Stimulated activated CD8-positive, alpha-beta memory T cell treated with anti-CD3 and anti-CD28 coated beads, Interleukin-4, amount 100 ng/mL, for 24 hours (primary cell): ENCODE measurements around the gene ING5.
A peak's percentile ranks its signal among the peaks of the same experiment; 100 is the strongest.
"Not testable (repeated sequence)": the region's sequence is repeated elsewhere in the genome, so short reads cannot be mapped to it uniquely, and the experiment has no call there.

Experiments used
- DNase-seq: peaks from one replicate; pipeline ENCODE4 v3.0.0-alpha.2; 2020; ENCODE audit warnings: low read depth

The ING5 gene

DNA sequence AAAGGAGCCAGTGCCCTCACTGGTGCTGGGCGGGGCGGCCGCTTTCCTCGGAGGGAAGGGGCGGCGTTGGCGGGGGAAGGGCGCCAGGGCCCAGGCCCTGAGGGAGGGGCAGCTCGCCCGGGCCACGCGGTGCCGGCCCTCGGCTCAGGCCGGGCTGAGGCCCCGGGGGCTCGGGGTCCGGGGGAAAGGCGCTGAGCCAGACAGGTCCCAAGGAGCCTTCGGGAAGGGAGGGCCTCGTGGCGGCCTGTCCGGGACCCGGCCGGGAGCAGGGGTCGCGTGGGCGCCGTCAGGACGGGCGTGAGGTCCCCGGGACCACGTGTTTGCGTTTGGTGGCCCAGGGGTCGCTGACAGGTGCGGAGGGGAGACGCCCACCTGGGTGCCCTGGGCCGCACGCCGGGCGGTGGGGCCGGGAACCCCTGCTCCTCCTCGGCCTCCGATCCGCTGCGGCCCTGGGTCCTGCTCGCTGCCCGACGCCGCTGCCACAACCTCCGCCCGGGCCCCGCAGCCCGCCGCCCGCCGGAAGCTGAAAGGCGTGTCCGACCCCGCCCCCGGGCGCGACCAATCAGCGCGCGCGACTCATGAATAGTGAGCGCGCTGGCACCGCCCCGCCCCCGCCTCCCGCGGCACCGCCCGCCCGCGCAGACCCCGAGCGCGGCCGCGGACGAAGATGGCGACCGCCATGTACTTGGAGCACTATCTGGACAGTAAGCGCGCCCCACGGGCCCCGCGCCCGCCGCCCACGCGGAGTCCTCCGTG is at the start of gene ING5:
Gene ING5, plus strand, starts transcription at position 641 of the 756 bp plus-strand sequence. Its CDS starts 27 bp downstream, at position 668.
- peak; percentile 94 for DNase-seq

DNA sequence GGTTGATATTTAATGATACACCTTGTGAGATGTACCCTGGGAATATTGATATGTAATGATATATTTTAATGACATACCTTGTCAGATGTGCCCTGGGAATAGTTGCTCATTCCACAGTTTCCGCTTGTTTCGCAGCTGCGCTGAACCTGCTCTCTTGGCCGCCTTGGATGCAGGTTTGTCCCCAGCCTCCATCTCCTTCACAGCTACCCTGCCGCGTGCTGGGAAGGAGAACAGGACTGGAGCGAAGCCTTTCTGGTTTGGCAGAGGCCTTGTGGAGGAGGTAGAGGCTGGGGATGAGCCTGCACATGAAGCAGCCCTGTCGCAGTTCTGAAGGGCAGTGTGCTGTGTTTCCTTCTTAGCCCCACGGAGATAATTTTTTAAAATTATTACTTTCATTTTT is 49.7 kb upstream of the ING5 start:
- DNase-seq, result no peak

GRCh38 chr2:241652722-241653121 is 49.1 kb upstream of the ING5 start:
- DNase-seq, result no peak

- no peak for DNase-seq
These were observed 48.6 kb upstream of the ING5 start for GRCh38 chr2:241653210-241653750.

DNA sequence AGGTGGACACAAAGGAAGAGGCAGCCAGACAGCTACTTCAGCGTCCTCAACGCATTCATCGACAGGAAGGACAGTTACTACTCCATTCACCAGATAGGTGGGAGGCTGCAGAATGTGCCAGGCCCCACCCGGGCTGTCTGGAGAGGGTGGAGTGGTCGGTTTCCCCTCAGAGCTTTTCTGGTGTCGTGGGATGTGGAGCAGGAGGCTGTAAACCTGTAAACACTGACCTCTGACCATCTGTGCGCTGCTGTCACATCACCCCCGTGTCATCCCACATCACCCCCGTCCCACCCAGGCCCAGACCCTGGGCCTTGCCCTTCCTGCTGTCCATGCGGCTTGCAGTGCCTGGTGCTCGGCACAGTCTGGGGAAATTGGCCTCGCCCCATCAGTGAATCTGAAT is 47.3 kb upstream of the ING5 start:
- DNase-seq, result no peak

DNA sequence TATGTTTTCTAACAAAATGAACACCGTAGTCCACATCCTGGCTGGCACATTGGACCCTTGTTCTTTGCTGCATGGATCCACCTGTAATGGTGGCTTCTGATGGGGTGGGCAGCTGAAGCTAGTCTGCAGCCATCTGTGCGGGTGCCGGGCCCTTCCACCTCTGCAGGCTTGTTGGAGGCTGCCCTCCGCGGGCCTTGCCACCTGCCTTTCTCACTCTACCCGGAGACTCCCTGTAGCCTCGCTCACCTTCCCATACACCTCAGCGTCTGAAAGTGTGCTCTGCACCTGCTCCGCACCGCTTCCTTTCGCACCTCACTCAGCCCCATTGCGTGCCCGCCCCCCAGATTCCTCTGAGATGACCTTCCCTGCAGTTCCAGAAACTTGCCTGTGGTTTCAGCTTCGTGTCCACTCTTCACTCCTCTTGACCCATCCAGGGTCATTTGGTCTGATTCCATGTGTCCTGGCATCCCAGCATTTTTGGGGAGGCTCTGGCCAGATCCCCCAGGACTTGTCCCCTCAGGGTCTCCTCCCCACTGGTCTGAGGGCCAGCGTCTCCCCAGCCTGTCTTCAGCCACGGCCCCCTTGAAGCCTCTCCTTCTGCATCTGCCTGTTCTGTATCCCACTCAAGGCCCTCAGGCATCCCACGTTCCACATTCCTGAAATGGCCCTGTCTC is 46.2 kb upstream of the ING5 start:
- no peak for DNase-seq

DNA sequence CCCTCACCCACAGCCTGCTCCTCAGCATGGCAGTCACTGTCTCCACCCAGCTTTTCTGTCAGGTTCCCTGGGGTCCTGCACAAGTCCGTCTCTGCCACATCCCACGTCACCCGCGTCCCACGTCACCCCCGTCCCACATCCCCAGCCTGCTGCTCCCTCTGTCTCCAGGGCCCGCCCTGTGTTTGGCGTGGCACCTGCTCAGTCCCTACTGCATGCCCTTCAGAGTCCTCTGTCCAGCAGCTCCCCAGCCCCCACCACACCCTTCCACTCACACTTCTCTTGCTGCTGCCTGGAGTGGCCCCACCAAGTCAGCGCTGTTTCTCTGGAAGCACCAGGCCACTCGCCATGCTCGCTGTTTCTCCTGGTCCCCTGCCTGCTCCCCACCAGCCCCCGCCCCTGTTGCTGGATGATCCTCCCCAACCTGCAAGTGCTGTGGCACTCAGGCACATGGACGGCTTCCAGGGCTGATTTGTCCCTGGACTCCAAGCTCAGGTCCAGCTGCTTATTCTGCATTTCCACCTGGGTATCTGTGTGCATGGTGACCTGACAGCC is 45.6 kb upstream of the ING5 start:
- no peak for DNase-seq

GRCh38 chr2:241657786-241658254 is 44.0 kb upstream of the ING5 start:
- no peak for DNase-seq

DNA sequence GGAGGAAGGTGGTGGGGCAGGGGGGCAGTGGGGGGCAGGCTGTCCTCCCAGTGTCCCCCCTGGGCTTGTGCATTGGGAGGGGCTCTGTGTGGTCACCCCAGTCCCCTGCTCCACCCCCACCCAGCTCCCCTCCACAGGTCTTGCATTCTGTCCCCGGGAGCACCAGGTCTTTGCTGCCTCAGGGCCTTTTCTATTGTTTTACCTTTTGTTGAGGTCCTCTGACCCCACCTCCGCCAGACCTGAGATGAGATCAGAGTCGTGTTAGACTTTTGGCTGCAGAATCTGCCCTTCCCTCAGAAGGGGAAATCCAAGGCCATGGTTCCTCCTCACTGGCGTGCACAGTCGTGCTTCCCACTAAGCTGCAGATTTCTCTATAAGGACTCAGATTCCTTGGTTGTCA is 43.5 kb upstream of the ING5 start:
- no peak for DNase-seq

GRCh38 chr2:241659150-241659739 is 42.6 kb upstream of the ING5 start:
- no peak for DNase-seq

DNA sequence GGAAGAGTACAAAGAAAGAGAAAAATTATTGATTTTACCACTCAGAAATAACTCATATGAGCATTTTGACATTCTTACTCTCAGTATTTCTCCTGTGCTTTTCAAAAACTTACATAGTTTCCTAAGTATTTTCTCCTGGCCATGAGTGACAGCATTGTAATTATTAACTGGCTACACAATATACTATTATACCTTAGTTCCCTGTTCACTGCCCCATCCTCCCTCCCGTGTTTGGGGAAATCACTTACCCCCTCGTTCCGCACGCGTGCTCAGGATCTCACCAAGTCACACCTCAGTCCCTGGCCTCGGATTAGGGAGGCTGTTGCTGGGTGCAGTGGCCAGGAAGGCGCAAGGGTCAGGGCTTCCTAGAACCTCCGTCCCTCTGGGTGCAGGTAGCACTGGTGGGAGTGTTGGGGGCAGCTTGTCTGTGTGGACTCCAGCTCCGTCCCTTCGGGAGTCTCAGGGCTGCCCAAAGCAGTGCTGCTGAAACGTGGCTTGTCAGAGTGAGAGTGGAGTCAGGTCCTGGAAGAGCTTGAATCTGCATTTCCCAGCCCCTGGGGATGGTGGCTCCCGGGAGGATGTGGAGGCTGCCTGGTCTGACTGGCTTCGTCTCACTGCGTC is 41.1 kb upstream of the ING5 start:
- DNase-seq, result no peak

DNA sequence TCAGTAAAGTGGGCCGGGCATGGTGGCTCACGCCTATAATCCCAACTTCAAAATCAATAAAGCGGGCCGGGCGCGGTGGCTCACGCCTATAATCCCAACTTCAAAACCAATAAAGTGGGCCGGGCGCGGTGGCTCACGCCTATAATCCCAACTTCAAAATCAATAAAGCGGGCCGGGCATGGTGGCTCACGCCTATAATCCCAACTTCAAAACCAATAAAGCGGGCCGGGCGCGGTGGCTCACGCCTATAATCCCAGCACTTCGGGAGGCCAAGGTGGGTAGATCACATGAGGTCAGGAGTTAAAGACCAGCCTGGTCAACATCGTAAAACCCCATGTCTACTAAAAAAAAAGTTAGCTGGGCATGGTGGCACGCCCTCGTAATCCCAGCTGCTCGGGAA is 39.1 kb upstream of the ING5 start:
- DNase-seq, result not testable (repeated sequence)

GRCh38 chr2:241665731-241666440 is 36.0 kb upstream of the ING5 start:
- no peak for DNase-seq

DNA sequence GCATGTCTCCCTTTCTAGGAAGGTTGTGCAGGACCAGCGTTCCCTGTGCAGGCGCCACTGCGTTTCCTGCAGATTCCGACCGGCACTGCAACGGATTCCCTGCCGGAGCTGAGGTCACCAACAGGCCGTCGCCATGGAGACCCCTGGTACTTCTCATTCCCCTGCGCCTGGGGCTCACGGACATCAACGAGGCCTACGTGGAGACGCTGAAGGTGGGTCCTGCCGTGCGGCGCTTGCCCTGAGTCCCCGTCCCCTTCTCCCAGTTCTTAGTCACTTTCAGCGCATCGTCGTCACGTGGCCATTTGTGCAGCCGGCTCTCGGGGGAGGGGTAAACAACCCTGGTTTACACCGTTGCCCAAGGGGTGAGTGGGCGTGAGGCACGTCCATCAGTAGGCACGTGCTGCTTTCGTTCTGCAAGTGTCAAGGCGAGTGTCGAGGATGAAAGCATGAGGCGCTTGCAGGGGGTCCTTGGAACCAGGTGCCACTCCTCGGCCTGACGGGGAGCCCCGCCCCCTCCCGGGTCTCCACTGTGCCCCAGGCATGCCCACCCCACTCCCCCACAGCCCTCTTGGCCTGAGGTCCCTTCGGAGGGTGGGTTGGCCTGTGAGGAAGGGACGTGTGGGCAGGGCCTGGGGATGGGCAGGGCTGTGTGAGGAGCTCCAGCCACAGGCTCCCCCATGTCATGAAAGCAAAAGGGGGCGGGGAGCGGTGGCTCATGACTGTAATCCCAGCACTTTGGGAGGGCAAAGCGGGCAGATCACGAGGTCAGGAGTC is 35.0 kb upstream of the ING5 start:
- DNase-seq, result no peak

- DNase-seq, result no peak
These were observed 33.5 kb upstream of the ING5 start for GRCh38 chr2:241668354-241668753.

DNA sequence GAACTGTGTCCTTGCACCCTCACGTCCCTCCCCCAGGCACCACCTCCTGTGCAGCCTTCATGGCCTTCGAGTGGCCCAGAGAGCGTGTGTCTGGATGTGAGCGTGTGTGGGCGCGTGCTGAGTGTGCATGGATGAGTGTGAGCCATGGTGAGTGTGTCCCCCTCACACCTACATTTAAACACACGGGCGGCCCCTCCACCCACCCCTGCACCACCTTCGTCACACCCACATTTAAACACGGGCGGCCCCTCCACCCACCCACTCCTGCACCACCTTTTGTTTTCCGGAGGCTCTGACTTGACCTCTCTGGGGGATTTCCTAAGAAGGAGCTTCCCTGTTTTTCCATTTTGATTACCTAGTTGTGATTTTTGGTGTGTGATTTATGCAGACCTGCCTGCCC is 33.0 kb upstream of the ING5 start:
- no peak for DNase-seq

DNA sequence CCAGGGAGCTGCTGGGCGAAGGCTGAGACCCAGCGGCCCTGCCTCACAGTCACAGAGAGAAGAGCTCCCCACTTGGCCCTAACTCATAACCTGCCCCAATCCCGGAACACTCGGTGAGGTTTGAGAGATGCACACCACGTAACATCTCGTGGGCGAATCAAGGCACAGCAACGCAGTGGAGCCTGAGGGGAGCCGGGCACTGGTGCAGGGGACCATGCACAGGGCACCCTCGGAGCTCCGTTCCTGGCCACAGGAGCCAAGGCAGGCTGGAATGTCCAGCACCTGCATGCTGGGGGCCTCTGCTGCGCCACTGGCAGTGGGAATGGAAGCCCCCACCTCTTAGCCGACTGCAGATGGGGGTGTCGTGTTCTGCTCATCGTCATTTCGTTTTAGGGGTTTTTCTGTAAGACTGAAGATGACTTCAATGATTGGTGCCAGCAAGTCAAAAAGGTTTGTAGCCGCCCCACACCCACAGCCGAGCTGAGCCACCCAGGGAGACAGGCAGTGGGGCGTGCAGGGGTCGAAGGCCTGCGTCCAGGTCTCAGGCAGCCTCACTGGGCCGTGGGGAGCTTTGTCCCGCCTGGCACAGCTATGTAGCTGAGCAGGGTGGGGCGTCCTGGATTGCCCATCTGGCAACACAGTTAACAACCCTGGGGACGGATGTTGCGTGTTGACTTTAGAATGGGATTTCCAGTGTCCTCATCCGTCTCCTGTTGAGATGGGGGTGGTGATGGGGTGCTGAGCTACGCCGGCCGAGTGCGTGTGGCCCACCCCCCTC is 31.3 kb upstream of the ING5 start:
- no peak for DNase-seq

- DNase-seq, result no peak
These were observed 30.2 kb upstream of the ING5 start for GRCh38 chr2:241671457-241672240.
